Pons (tissue), 1 donor: ENCODE results near the gene TMEM213.

ENCODE experiments used
- DNase-seq: peaks from one replicate; pipeline ENCODE4 v3.0.0-alpha.2; 2016; ENCODE audit warnings: low spot score

The TMEM213 gene, protein sequence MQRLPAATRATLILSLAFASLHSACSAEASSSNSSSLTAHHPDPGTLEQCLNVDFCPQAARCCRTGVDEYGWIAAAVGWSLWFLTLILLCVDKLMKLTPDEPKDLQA

DNA sequence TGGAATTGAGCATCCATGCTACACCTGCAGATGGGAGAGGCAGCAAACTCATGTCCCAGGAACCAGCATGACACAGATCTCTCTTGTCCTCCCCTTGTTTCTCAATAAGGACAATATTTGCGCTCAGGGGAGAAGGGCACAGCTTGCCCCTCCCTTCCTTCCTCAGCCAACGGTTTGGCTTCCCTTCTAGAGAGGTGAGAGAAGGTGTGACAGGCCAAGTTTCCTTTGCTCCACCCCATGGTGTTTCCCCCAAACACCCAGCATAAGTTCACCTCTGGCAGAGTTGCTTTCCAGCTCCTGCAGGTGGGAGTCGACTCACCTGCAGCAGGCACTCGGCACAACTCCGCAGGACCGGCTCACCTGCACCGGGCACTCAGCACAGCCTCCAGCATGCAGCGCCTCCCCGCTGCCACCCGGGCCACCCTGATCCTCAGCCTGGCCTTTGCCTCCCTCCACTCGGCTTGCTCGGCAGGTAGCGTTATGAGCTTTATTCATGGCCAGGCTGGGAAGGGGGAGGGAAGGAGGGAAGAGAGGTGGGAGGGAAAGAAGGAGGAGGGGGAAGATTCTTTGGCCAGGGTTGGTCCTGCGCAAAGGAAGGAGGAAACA is at the start of gene TMEM213, which contains the start of gene ATP6V0A4:
Gene TMEM213, plus strand, starts transcription at position 280 of the 606 bp plus-strand sequence. Its CDS starts 111 bp downstream, at position 391.
Gene ATP6V0A4, minus strand, starts transcription at position 482 of the 606 bp plus-strand sequence. CDS start 26,949 bp downstream, outside the sequence.
- no peak for DNase-seq

DNA sequence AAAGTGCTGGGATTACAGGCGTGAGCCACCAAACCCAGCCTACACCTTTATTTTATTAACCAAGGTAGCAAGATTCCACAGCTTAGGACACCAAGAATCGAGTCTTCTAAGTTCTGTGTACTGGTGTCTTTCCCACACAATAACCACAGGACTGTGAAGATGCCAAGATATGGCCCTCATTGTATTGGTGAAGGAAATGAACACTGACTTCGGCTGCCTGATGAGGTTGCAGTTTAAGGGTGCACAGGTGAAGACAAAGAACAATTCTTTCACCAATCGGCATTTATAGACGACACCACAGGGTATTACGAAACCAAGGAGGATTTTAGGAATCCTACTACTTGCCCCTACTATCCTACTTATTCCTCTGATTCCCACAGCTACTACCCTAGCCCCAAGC is 49.1 kb upstream of the TMEM213 start:
- DNase-seq = no peak

DNA sequence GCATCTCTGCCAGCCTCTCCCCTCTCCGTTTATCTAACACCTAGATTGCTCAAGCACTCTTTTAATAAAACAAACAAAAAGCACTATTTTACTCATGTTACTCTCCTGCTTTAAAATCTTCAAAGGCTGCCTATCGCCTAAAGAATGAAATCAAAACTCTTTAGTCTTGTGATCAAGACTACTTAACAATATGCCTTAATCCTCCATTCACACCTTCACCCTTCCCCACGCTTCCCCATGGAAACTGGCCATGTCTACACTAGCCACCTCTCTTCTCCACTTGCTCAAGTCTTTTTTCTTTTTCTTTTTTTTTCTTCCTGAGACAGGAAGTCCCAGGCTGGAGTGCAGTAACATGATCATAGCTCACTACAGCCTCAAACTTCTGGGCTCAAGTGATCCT is 47.8 kb upstream of the TMEM213 start:
- no peak for DNase-seq

DNA sequence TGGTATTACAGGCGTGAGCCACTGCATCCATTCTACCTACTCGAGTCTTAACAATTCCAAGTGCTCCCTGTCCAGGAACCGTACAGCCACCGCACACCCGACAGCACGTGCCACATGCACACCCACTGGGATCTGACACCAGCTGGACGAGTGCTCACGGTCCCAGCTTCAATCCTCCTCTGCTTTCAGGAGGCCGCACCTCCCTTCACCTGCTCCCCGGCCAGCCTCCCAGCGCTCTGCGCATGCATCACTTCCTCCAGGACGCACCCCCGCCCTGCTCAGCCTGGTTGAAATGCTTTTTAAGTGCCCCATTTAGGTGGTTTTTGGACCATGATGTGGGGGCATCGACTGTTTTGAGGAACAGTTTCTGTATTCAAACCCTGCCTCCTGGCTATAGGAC is 47.3 kb upstream of the TMEM213 start:
- no peak for DNase-seq

DNA sequence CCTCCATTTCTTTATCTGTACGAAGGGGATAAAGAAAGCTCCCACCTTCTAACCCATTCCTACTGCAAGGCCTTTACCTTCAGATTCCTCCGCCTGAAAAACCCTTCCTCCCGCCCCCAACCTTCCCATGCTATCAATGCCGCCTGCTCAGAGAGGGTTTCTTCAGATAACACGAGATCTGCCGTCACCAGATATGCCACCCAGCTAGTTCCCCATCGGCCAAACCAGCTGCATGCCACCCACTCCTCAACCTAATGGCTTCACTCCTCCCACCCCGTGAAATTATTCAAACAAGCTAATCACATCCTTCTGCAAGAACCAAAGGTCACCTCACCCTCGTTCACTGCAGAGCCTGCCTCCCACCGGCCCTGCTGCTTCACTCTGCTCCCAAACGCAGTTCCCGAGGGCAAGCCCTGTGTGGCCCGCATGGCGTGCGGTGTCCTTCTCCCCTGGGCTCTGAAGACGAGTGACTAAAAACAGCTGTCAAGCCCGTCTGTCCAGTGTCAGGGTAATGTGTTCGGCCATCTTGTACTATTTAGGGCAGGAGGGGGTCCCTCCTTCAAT is 46.8 kb upstream of the TMEM213 start:
- DNase-seq = no peak

DNA sequence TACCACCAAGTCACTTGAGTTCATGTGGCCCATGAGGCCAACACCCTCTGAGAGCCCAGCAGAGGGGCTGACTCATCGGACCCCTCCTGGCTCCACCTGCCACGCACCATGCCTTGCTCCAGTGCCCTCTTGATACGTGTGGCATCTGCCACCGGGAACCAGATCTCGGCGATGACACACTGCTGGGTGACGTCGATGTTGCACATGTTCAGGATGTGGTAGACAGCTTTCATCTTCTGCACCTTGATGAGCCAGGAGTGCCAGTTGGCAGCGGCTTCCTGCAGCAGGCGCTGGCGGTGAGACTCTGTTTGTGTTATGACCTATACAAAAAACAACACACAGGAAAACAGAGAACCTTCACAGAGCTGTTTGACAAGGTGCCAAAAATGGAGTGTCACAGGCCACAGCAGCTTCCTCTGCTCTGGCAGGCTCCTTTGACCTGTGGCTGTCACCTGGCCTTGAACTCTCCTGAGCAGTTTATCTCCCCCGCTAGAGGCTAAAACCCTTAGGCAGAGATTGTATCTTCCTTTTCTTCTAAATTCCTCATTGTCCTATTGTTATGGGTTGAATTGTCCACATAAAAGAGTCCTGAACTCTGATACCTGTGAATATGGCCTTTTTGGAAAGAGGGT is 45.2 kb upstream of the TMEM213 start:
- DNase-seq = no peak

DNA sequence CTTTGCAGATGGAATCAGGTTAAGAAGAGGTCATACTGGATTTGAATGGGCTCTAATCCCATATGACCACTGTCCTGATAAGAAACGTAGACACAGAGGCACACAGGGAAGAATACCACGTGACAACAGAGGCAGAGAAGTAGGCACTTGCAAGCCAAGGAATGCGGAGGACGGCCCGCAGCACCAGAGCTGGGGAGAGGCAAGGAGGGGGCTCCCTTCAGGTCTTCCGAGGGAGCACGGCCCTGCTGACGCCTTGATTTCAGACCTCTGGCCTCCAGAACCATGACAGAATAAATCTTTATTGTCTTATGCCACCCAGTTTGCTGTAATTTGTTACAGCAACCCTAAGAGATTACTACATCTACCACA is 44.7 kb upstream of the TMEM213 start:
- no peak for DNase-seq

DNA sequence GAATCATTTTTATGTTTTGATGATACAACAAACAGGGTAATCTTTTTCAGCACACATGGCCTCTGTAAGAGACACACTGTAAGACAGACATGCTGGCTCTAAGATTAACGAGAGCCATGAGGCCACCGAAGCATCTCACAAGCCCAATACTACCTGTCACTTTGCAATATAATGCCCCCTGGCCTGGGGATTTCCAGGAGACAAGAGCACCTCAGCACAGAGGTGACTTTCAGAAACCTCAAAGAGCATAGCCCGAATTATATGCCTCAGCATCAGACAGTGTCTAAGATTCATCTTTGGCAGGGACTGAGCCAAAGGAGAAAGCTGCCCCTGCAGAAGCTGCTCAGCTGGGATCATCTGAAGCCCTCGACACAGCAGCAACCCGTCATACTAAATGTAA is 44.2 kb upstream of the TMEM213 start:
- no peak for DNase-seq

DNA sequence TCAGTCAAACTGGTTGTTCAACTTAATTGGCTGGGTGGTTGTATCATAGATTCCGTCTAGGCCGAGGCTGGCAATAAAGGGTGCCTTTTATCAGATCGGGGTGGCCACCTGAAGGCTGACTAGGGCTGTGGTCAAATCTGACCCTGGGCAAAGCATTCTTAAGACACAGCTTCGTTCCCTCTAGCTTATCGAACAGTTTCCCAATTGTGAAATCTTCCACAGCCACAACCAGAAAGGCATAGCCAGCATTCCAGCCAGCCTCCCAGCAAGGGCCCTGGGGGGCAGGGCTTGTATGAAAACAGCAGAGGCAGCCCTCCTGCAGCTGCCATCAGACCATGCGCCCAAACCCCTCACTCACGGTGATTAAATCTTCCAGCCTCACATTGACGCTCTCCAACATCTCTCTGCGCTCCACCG is 42.5 kb upstream of the TMEM213 start:
- no peak for DNase-seq

DNA sequence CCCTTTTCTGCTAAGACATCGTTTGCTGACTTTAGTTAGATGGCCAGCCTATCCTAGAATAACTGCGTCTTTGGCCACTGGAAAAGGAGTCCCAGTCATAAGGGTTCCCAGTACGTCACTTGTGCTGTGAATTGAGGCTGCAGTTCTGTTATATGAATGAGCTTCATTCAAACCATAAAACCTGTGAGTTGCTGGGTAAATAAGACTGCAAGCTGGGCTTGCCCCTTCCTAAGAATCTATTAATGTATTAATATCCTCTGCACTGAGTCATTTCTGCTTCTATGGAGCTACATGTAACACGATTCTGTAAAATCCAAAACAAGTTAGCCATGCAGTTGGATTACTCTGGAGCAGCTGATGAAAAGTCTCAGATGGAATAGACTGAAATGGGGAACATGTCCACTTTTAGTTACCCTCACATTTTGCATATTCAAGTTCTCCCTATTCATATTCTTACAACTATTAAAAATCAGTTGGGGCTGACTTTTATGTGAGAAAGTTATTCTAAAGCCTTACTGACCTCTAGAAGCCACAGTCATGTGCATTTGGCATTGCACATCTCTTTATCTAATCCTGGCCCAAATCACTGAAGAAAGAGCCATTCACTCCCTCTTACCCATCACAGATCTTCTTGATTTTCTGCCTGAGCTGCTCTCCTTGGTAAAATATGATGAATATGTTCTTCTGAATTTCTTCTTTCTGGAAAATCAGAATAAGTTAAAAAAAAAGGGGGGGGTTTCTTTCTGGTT is 41.8 kb upstream of the TMEM213 start:
- DNase-seq = peak; percentile 53

DNA sequence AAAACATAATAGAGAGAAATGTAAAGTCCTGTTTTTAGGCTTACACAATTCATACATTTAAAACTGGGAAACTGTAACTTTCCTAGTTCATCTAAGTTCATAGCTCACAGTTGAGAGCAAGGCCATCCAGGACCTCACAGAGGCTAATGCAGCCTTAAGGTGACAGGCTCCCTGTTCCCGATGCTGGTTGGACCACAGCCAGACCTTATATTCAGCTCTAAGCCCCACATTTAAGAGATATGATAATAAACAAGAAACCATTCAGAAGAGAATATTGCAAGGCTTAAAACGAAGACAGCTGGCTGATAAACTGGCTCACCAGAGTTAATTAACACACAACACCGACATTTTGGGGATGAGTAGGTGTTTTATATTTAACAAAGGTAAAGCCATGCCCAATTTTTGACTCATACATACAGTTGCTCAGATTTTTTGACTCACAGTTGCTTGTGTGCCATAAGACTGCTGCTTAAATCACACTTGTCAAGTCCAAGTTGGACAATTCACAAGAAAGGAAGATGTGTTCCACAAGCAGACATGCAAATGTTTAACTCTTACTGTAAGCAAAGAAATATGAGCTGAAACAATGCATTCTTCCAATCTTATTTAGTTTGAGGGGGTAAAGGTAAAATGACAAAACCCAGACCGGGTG is 41.1 kb upstream of the TMEM213 start:
- no peak for DNase-seq

DNA sequence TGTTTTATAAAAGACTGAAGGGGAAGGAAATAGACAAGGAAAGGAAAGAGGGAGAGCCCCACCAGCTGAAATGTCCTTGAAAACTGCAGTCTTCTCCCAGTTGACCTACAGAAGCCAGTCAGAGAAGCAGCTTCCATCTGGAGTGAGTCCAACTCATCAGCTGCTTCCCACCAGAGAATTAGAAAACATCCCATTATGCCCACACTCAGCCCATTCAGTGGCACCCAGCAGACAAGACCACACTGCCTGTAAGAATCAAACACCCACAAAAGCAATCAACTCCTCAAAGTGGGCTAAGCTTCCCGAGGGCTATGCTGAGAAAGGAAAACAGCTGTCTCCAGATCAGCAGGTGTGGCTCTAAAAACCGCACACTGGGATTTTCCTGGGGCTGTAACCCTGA is 29.6 kb upstream of the TMEM213 start:
- no peak for DNase-seq

DNA sequence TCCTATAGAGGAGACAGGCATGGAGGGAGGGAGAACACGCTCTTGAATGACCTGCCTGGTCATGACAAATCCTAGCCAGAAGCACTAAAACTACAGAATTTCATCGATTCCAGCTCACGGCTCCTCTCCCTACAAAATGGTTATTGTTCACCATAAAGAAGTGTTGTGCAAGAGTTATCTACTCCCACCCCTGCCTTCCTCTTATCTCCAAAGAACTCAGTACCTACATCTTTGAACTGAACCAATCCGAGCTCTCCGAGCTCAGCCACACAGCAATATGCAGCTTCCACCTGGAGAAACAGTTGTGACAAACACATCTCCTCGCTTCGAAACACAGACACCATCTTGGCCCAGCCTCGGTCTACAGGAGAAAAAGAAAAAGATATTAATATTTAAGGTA is 26.9 kb upstream of the TMEM213 start:
- DNase-seq = no peak

DNA sequence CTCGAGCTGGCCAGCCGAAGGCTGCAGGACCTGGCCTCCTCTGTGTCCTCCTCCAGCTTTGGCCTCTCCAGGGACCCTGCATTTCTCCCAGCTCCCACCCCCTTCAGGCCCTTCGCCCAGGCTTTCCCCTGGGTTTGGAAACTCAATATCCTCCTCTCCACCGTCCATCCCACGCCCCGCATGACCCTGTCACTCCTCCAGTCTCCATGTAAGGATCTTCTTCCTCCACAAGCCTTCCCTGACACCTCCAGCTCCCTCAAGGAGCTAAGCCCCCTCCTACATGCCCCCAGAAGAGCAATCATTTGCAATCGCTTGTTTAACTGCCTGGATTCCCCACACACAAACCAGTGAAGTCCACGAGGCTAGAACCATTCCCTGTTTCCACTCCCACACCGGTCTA is 24.6 kb upstream of the TMEM213 start:
- no peak for DNase-seq

DNA sequence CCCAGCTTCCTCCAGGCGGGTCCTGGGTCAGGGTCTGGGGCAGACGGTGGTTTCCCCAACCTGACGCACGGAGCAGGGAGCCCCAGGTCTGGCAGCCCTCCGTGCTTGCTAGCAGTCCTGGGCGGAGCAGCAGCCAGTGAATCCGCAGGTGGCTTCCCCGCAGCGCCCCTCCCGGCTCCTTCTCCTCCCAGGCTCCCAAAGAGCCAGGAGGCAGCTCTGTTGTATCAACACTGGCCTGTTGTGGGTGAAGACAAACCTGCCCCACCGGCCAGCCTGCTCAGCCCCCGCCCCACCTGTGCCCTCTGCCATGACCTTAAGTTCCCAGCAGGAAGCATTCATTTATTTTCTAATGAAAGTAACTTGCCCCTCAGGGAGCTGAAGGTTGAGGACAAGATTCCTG is 24.0 kb upstream of the TMEM213 start:
- DNase-seq = no peak

DNA sequence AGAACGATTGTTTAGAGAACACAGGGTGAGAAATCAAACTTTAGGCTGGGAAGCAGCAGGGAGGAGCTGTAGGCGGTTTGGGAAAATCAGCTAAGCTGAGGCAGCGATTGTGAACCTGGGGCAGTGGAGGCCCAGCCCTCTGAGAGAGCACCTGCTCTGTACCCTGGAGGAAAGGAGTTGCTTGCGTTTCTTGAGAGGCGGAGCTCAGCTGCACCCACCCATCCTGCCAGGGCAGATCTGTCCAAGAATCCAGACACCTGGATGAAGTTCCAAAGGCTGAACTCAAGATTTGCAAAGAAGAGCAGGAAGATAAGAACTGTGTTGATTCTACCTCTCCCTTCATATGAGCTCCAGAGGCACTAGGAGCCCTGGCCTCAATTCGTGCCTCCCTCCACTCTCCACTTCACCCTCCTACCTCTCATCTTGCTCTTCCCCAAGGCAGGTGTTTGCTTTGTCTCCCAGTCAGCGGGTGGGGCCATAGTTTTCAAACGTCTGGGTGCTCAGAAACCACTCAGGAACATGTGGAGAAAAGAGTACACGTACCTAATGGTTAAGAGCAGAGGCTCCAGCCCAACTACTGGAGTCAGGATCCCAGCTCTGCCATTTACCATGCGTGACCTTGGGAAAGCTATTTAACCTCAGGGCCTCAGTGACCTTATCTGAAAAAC is 21.5 kb upstream of the TMEM213 start:
- no peak for DNase-seq

DNA sequence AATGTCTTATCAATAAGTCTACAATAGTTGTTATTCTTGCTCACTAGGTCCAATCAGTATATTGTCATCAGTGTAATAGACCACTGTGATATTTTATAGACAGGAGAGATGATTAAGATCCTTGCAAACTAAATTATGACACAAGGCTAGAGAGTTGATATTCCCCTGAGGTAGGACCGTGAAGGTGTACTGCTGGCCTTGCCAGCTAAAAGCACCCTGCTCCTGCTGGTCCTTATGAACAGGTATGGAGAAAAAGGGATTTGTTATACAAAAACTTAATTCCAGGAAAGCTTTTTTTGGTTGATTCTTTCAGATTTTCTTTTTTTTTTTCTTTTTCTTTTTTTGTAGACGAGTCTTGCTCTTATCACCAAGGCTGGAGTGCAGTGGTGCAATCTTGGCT is 16.8 kb upstream of the TMEM213 start:
- DNase-seq = no peak

DNA sequence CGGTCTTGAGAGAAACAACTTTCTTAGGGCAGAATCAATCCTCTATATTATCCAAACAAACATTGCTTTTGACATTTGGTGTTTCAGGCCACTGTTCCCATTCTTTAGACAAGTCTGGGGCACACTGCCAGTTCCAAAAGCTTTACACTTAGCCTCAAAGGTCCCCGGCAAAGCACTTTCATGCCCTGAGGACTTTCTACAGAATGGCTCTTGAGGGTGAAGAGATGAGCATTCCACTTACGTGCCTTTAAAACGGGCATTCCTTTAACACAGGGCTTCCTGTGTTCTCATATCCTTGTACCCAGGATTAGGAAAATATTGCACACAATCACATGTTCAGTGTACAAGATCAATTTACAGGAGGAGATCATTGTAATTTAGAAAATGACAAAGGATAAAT is 13.1 kb upstream of the TMEM213 start:
- no peak for DNase-seq

DNA sequence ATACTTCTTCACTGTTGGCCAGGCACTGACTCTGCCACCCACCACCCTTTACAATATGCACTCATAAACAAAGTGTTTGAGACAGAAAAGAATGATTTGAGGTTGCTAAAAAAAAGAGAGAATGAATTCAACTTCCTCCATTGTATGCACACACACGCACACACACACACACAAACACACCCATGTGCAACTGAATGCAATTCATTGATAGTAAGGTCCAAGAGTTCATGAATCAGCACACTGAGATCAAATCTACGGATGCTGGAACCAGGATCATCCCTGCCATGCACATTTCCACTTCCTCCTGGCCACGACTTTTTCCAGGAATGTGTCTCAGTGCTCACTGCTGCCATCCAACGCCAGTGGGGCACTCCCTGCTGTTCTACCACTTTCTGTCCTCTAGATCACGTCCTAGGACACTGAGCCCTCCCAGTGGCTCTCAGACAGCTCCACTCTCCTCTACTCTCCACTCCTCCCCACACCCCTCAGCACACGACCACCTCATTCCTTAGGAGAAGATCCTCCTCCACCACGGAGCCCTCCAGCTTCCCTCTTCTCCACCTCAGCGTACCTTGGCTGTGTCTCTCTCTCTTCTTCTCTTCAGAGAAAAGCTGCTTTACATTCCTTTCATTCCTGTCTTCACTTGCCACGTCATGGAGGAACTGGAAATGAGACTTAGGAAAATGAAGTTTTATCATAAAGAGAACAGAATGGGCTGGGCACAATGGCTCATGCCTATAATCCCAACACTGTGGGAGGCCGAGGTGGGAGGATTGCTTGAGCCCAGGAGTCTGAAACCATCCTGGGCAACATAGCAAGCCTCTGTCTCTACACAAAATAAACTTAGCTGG is 12.0 kb upstream of the TMEM213 start:
- DNase-seq = no peak

DNA sequence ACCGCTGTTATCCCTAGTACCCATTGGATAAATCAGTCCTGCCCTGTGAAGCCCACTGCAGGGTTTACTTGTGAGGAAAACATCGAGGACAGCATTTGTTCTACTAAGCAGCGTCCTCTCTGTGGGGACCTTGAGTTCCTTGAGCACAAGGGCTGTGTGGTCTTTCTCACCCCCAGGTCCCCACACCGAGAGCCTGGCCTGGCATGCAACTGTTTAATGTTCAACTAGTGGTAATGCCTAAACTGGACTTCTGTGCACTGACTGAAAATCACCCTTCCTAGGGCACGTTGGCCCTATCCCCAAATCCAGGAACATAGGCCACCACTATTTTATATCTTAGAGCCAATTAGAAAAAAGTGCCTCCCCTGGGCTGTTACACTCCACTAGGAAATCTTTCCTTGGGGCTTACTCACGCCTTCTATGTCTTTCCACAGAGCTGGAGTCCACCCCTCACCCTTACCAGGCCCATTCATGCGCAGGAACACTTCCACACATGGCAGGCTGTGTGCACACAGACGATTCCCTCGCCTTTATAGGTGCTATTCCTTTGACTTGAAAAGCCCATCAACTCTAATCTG is 1.7 kb upstream of the TMEM213 start:
- DNase-seq = no peak
